HEK293T (cell line): ENCODE data around the gene PANK1.

Source experiments
- CTCF ChIA-PET: fragments of 350-600 bp; formaldehyde crosslinking; extraction: SDS; loops from one replicate; lab custom pipeline; 2021; ENCODE audit warnings: antibody characterized with exemption, inconsistent platforms; lab: Yijun Ruan, JAX
- POLR2A ChIA-PET: fragments of 350-600 bp; formaldehyde crosslinking; extraction: SDS; loops from one replicate; lab custom pipeline; 2020; ENCODE audit warnings: antibody characterized with exemption, inconsistent platforms; lab: Yijun Ruan, JAX
- DNase-seq: peaks from one replicate; pipeline ENCODE4 v3.0.0; 2012; ENCODE audit warnings: mixed read lengths; ENCODE audit errors: extremely low spot score
- ARNT ChIP-seq: fragments of 450-650 bp; IDR thresholded peaks from 2 replicates; pipeline ENCODE4 v1.6.1; 2017; ENCODE audit warnings: mild to moderate bottlenecking
- BHLHE40 ChIP-seq: fragments of 450-650 bp; IDR thresholded peaks from 2 replicates; pipeline ENCODE4 v1.6.1; 2016; ENCODE audit warnings: mild to moderate bottlenecking, moderate library complexity, borderline replicate concordance
- CTBP1 ChIP-seq: fragments of 450-650 bp; IDR thresholded peaks from 2 replicates; pipeline ENCODE4 v1.6.1; 2016; ENCODE audit warnings: borderline replicate concordance
- ELF4 ChIP-seq: fragments of 450-650 bp; IDR thresholded peaks from 2 replicates; pipeline ENCODE4 v1.6.1; 2017; ENCODE audit warnings: antibody characterized with exemption
- FOXA1 ChIP-seq: fragments of 450-650 bp; IDR thresholded peaks from 2 replicates; pipeline ENCODE4 v1.6.1; 2016; ENCODE audit warnings: mild to moderate bottlenecking
- FOXK2 ChIP-seq: fragments of 450-650 bp; IDR thresholded peaks from 2 replicates; pipeline ENCODE4 v1.6.1; 2016; ENCODE audit warnings: mild to moderate bottlenecking
- FOXM1 ChIP-seq: fragments of 450-650 bp; IDR thresholded peaks from 2 replicates; pipeline ENCODE4 v1.6.1; 2017; ENCODE audit warnings: mild to moderate bottlenecking, borderline replicate concordance
- HDGF ChIP-seq: fragments of 450-650 bp; IDR thresholded peaks from 2 replicates; pipeline ENCODE4 v1.6.1; 2017; ENCODE audit warnings: antibody characterized with exemption, borderline replicate concordance
- L3MBTL2 ChIP-seq: fragments of 450-650 bp; conservative IDR thresholded peaks from 2 replicates; pipeline ENCODE4 v1.6.1; 2016; ENCODE audit warnings: mild to moderate bottlenecking
- LEF1 ChIP-seq: fragments of 450-650 bp; IDR thresholded peaks from 2 replicates; pipeline ENCODE4 v1.6.1; 2017; ENCODE audit warnings: mild to moderate bottlenecking, borderline replicate concordance
- NFRKB ChIP-seq: fragments of 450-650 bp; IDR thresholded peaks from 2 replicates; pipeline ENCODE4 v1.6.1; 2016; ENCODE audit warnings: mild to moderate bottlenecking, moderate library complexity
- SP1 ChIP-seq: fragments of 450-650 bp; IDR thresholded peaks from 2 replicates; pipeline ENCODE4 v1.6.1; 2017
- SUZ12 ChIP-seq: fragments of 450-650 bp; IDR thresholded peaks from 2 replicates; pipeline ENCODE4 v1.6.1; 2016; ENCODE audit warnings: mild to moderate bottlenecking
- TARDBP ChIP-seq: fragments of 450-650 bp; IDR thresholded peaks from 2 replicates; pipeline ENCODE4 v1.6.1; 2016
- ZNF384 ChIP-seq: fragments of 450-650 bp; IDR thresholded peaks from 2 replicates; pipeline ENCODE4 v1.6.1; 2016
- TF ChIP-seq, protein P1 (sequence below): fragments of 450-650 bp; IDR thresholded peaks from 2 replicates; pipeline ENCODE4 v1.6.1; 2016

PANK1 gene

DNA sequence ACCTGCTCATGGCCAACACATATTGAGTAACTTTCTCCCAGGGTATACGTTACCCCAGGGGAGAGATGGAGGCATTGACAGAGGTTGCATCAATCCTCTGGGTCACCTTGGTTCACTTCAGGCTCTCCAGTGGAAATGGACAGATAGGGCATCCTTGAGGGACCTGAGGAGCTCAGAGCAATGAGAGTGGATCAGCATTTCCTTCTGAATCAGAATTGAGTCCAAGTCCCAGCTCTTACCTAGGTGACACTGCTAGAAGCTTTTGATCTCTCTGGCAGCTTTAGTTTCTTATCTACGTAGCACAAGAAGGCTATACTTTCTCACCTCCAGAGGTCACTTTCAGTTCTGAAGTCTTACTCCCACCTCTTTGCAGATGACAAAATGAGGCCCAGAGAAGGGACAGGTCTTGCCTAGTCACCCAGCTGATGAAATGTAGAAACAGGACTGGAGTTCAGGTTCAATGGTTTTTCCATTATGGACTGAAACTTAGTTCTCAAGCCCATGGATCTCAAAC, 35.2 kb downstream of the PANK1 start:
- POLR2A ChIA-PET, result interaction anchor here (1.2 kb wide), 1 partner anchor 34 kb away, joined by 4 read pairs; no protein-coding TSS in a partner anchor

DNA sequence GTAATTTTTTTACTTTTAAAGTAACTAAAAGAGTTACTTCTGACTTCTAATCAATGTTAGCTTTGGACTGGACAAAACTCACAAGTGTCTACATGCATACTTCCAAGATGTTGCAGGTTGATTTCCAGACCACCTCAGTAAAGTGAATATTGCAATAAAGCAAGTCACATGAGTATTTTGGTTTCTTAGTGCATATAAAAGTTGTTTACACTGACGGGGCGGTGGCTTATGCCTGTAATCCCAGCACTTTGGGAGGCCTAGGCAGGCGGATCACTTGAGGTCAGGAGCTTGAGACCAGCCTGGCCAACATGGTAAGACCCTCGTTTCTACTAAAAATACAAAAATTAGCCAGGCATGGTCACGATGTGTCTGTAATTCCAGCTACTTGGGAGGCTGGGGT, 40.8 kb downstream of the PANK1 start:
- CTCF ChIA-PET, result no interaction called here
- TF ChIP-seq ELF4, result no peak
- TF ChIP-seq SP1, result no peak
- no peak for TF ChIP-seq ZNF384
- no peak for TF ChIP-seq FOXM1
- no peak for TF ChIP-seq HDGF
- POLR2A ChIA-PET, result interaction anchor here (1.3 kb wide), 1 partner anchor 39 kb away, joined by 3 read pairs; no protein-coding TSS in a partner anchor
- DNase-seq, result no peak

More for the DNA sequence above, 35.2 kb downstream of the PANK1 start:
- TF ChIP-seq, protein P1, sequence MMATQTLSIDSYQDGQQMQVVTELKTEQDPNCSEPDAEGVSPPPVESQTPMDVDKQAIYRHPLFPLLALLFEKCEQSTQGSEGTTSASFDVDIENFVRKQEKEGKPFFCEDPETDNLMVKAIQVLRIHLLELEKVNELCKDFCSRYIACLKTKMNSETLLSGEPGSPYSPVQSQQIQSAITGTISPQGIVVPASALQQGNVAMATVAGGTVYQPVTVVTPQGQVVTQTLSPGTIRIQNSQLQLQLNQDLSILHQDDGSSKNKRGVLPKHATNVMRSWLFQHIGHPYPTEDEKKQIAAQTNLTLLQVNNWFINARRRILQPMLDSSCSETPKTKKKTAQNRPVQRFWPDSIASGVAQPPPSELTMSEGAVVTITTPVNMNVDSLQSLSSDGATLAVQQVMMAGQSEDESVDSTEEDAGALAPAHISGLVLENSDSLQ, result no peak
- TF ChIP-seq LEF1 (no peak), TARDBP (no peak), SUZ12 (no peak), HDGF (no peak), SP1 (no peak), ZNF384 (no peak), FOXK2 (no peak), ELF4 (no peak), CTBP1 (no peak), FOXM1 (no peak), FOXA1 (no peak), ARNT (no peak), NFRKB (no peak), L3MBTL2 (no peak), BHLHE40 (no peak)
- no peak for DNase-seq
- CTCF ChIA-PET, result no interaction called here

DNA sequence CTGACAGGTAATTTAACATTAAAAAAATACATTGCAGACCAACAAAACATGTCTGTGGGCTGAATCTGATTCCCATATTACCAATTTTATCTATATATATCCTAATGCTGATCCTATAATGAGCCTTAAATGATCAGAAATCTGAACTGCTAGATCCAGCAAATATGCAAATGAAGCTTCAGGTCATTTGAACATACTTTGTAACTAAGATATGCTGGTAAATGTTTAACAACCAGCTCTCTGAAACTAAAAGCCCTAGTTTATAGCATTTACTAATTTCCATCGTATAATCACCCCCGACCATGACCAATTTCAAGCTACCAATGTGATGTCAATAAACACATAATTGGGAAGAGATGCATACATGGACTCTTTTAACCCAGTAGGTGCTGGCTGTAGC, 42.1 kb downstream of the PANK1 start:
- CTCF ChIA-PET, result no interaction called here
- DNase-seq, result no peak
- TF ChIP-seq LEF1 (no peak), FOXK2 (no peak), L3MBTL2 (no peak), HDGF (no peak), FOXM1 (no peak), ZNF384 (no peak), TARDBP (no peak), SP1 (no peak), CTBP1 (no peak), SUZ12 (no peak), FOXA1 (no peak), ELF4 (no peak), NFRKB (no peak), BHLHE40 (no peak)
- POLR2A ChIA-PET, result interaction anchor here (0.9 to 1.0 kb wide), 2 partner anchors 41 to 98 kb away, joined by 4 read pairs; partner anchors contain the start of gene KIF20B

DNA sequence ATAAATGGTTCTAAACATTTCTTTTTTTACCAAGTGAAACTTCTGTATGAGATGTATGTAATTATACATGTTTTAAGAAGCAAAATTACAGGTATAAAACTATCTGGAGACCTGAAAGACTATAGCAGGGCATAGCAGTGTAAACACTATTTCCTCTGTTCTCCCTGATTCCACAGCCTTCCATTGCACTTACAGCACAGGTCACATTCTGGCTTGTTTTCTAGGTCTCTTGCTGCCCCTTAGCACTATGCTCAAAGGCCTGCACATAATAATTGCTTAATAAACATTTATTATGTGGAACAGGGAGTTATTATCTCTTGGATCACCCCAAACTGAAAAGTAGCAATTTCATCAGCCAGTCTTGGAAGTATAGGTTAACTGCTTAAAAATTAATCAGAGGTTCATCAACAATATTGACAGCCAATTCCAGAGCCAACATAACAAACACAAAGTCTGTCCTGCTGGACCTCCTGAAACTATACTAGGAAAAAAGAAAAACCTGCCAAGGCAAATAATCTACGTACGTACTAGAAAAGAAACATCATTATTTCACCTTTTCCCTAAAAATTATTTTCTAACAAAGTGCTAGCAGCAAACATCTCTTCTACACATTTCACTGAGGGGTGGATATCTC, 43.2 kb downstream of the PANK1 start:
- DNase-seq, result no peak
- TF ChIP-seq FOXM1 (no peak), ARNT (no peak), NFRKB (no peak), ELF4 (no peak), BHLHE40 (no peak), FOXA1 (no peak), LEF1 (no peak), HDGF (no peak), SUZ12 (no peak), L3MBTL2 (no peak), ZNF384 (no peak), CTBP1 (no peak)
- TF ChIP-seq, protein P1, result no peak
- CTCF ChIA-PET, result no interaction called here
- POLR2A ChIA-PET, result no interaction called here

DNA sequence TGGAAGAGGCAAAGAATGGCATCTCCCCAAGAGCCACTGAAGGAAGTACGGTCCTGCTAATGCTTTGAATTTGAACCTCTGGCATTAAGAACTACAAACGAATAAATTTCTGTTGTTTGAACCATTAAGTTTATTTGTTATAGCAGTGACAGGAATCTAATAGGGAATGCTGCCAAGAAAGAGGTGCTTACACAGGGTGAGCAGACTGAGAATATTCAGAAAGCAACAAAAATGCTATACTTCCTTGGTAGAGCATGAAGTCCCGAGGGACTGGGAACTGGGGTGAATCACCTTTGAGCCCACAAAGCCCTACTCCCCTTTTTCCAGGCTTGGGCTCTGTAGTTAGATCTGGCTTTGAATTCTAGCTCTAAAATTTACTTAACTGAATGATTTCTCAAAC, 45.0 kb downstream of the PANK1 start:
- ChIA-PET POLR2A (no interaction called here), CTCF (no interaction called here)
- TF ChIP-seq BHLHE40 (no peak), TARDBP (no peak), FOXK2 (no peak), SUZ12 (no peak), ELF4 (no peak), HDGF (no peak), SP1 (no peak), FOXA1 (no peak), L3MBTL2 (no peak)
- no peak for DNase-seq

DNA sequence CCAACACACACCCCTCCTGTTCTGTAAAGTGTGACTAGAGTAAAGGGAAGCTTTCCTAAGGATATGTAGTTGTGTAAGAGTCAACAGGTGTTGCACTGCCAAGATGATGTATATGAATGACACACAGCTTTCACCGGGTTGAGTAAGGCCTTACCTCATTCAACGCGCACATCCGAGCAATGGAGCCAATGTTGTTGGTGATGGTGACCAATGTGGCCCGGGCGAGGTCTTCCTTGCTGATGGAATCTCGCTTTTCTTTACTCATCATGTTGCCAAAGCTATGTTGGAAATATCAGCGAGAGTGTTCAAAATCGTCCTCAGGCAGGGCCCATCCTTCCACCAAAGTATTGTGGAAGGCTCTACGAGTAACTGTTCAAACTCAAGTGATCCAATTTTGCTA, 52.0 kb downstream of the PANK1 start:
- no peak for DNase-seq
- TF ChIP-seq SP1, result no peak
- no peak for TF ChIP-seq HDGF
- no peak for TF ChIP-seq L3MBTL2
- TF ChIP-seq FOXM1, result no peak
- TF ChIP-seq ELF4, result no peak
- no peak for TF ChIP-seq SUZ12
- TF ChIP-seq NFRKB, result no peak
- no peak for TF ChIP-seq ARNT
- TF ChIP-seq ZNF384, result no peak
- TF ChIP-seq FOXA1, result no peak
- no peak for TF ChIP-seq CTBP1
- TF ChIP-seq FOXK2, result no peak
- no peak for TF ChIP-seq TARDBP
- TF ChIP-seq LEF1, result no peak
- TF ChIP-seq BHLHE40, result no peak
- TF ChIP-seq, protein P1, result no peak
- POLR2A ChIA-PET, result interaction anchor here (1.6 kb wide), 1 partner anchor 51 kb away, joined by 4 read pairs; no protein-coding TSS in a partner anchor
- CTCF ChIA-PET, result no interaction called here
